DND-41 (cell line): ENCODE results near the gene DPP7.

Experiments
- CTCF ChIP-seq: IDR thresholded peaks from 2 replicates; pipeline ENCODE4 v1.5.1; 2012; ENCODE audit warnings: borderline replicate concordance, low read length, moderate library complexity, mild to moderate bottlenecking; ENCODE audit not compliant: poor library complexity, severe bottlenecking; ENCODE audit errors: extremely low read depth
- EZH2 ChIP-seq: IDR thresholded peaks from 3 replicates; pipeline ENCODE4 v1.6.1; 2012; ENCODE audit warnings: borderline replicate concordance, low read depth, mild to moderate bottlenecking, moderate library complexity, low read length, inconsistent platforms; ENCODE audit not compliant: severe bottlenecking

GRCh38 chr9:137095664-137096517 lies 18.6 kb downstream of the DPP7 start:
- TF ChIP-seq CTCF (peak; percentile 82), EZH2 (no peak)
